IPS-18a (cell line): Measurements from ENCODE around the gene CAPS.
"Not testable (repeated sequence)": the region's sequence is repeated elsewhere in the genome, so short reads cannot be mapped to it uniquely, and the experiment has no call there.

ENCODE experiments used
- H3K27ac ChIP-seq: one replicate; pipeline ENCODE4 v1.5.1; 2013; ENCODE audit warnings: low read length
- H3K27me3 ChIP-seq: one replicate; pipeline ENCODE4 v1.6.1; 2013; ENCODE audit warnings: mild to moderate bottlenecking, low read length; ENCODE audit not compliant: control insufficient read depth, insufficient read depth
- H3K36me3 ChIP-seq: one replicate; pipeline ENCODE4 v1.6.1; 2013; ENCODE audit warnings: low read depth, low read length; ENCODE audit not compliant: control insufficient read depth
- H3K4me1 ChIP-seq: one replicate; pipeline ENCODE4 v1.6.1; 2013; ENCODE audit warnings: low read depth, low read length; ENCODE audit not compliant: control insufficient read depth
- H3K4me3 ChIP-seq: one replicate; pipeline ENCODE4 v1.5.1; 2013; ENCODE audit warnings: low read length
- H3K9ac ChIP-seq: one replicate; pipeline ENCODE4 v1.6.1; 2013; ENCODE audit warnings: mild to moderate bottlenecking, low read length, moderate library complexity
- H3K9me3 ChIP-seq: one replicate; pipeline ENCODE4 v1.6.1; 2013; ENCODE audit warnings: low read depth, low read length; ENCODE audit not compliant: control insufficient read depth

CAPS gene

GRCh38 chr19:5913739-5914357, at the start of gene CAPS:
Gene CAPS, plus strand, starts transcription at chr19:5914254. Its CDS starts 153 bp downstream, at chr19:5914407.
- Histone ChIP-seq H3K36me3 (peaks cover 27% of the 10 kb centered on the region), H3K27ac (no peak within 1 kb of the TSS), H3K4me1 (no peaks in the 10 kb centered on the region), H3K27me3 (no peaks in the 10 kb centered on the region), H3K9me3 (no peaks in the 10 kb centered on the region), H3K4me3 (no peak within 1 kb of the TSS), H3K9ac (no peak within 1 kb of the TSS)

- Histone ChIP-seq H3K27ac (no peak overlapping the region), H3K27me3 (no peaks in the 10 kb centered on the region), H3K4me3 (no peak overlapping the region), H3K9ac (no peak overlapping the region), H3K4me1 (no peaks in the 10 kb centered on the region), H3K9me3 (no peaks in the 10 kb centered on the region), H3K36me3 (no peaks in the 10 kb centered on the region)
Observed at GRCh38 chr19:5864725-5865486, 49.1 kb upstream of the CAPS start.

GRCh38 chr19:5865772-5866171, 48.3 kb upstream of the CAPS start:
- Histone ChIP-seq H3K27ac (no peak overlapping the region), H3K9me3 (no peaks in the 10 kb centered on the region), H3K27me3 (no peaks in the 10 kb centered on the region), H3K36me3 (no peaks in the 10 kb centered on the region), H3K4me3 (no peak overlapping the region), H3K9ac (no peak overlapping the region), H3K4me1 (no peaks in the 10 kb centered on the region)

- Histone ChIP-seq H3K27ac (no peak overlapping the region), H3K4me1 (no peaks in the 10 kb centered on the region), H3K4me3 (no peak overlapping the region), H3K9me3 (no peaks in the 10 kb centered on the region), H3K27me3 (no peaks in the 10 kb centered on the region), H3K36me3 (no peaks in the 10 kb centered on the region), H3K9ac (no peak overlapping the region)
Observed at GRCh38 chr19:5867201-5868136, 46.6 kb upstream of the CAPS start.

- no peaks in the 10 kb centered on the region for H3K9me3 ChIP-seq
- H3K27ac ChIP-seq = no peak overlapping the region
- no peaks in the 10 kb centered on the region for H3K36me3 ChIP-seq
- no peak overlapping the region for H3K4me3 ChIP-seq
- H3K27me3 ChIP-seq = no peaks in the 10 kb centered on the region
- H3K9ac ChIP-seq = no peak overlapping the region
- no peaks in the 10 kb centered on the region for H3K4me1 ChIP-seq
Observed at GRCh38 chr19:5870986-5871394, 43.1 kb upstream of the CAPS start.

GRCh38 chr19:5873617-5874199, 40.3 kb upstream of the CAPS start:
- Histone ChIP-seq H3K4me1 (peaks cover 4% of the 10 kb centered on the region), H3K9me3 (no peaks in the 10 kb centered on the region), H3K27me3 (no peaks in the 10 kb centered on the region)

GRCh38 chr19:5874496-5874895, 39.6 kb upstream of the CAPS start:
- not testable (repeated sequence) for H3K9ac ChIP-seq, H3K4me1 ChIP-seq, H3K27me3 ChIP-seq, H3K4me3 ChIP-seq, H3K36me3 ChIP-seq, H3K27ac ChIP-seq, H3K9me3 ChIP-seq

More at GRCh38 chr19:5873617-5874199, 40.3 kb upstream of the CAPS start:
- Histone ChIP-seq H3K9ac (no peak overlapping the region), H3K4me3 (no peak overlapping the region), H3K27ac (no peak overlapping the region), H3K36me3 (no peaks in the 10 kb centered on the region)

- Histone ChIP-seq H3K9me3 (no peaks in the 10 kb centered on the region), H3K27me3 (no peaks in the 10 kb centered on the region), H3K27ac (no peak overlapping the region), H3K9ac (no peak overlapping the region), H3K4me3 (no peak overlapping the region), H3K4me1 (peaks cover 10% of the 10 kb centered on the region), H3K36me3 (no peaks in the 10 kb centered on the region)
Observed at GRCh38 chr19:5877427-5877826, 36.6 kb upstream of the CAPS start.

- no peaks in the 10 kb centered on the region for H3K9me3 ChIP-seq
- H3K36me3 ChIP-seq = no peaks in the 10 kb centered on the region
- no peaks in the 10 kb centered on the region for H3K27me3 ChIP-seq
- H3K4me3 ChIP-seq = no peak overlapping the region
- H3K9ac ChIP-seq = no peak overlapping the region
- H3K4me1 ChIP-seq = peaks cover 10% of the 10 kb centered on the region
- no peak overlapping the region for H3K27ac ChIP-seq
Observed at GRCh38 chr19:5877882-5878281, 36.2 kb upstream of the CAPS start.

GRCh38 chr19:5880196-5880595, 33.9 kb upstream of the CAPS start:
- Histone ChIP-seq H3K36me3 (no peaks in the 10 kb centered on the region), H3K4me1 (peaks cover 10% of the 10 kb centered on the region), H3K27me3 (no peaks in the 10 kb centered on the region), H3K27ac (no peak overlapping the region), H3K9ac (no peak overlapping the region), H3K9me3 (no peaks in the 10 kb centered on the region), H3K4me3 (no peak overlapping the region)

GRCh38 chr19:5880604-5881078, 33.4 kb upstream of the CAPS start:
- no peaks in the 10 kb centered on the region for H3K9me3 ChIP-seq
- H3K4me3 ChIP-seq = no peak overlapping the region
- peaks cover 10% of the 10 kb centered on the region for H3K4me1 ChIP-seq
- H3K9ac ChIP-seq = no peak overlapping the region
- H3K27me3 ChIP-seq = no peaks in the 10 kb centered on the region
- H3K27ac ChIP-seq = no peak overlapping the region
- H3K36me3 ChIP-seq = no peaks in the 10 kb centered on the region
